Colonic mucosa (tissue), 4 donors: ENCODE results near the gene PDE7B. TPM values are rescaled to one million over a fixed set of nuclear protein-coding genes. Genes with fewer than 3 reads are reported as not detected.

Source experiments
- DNase-seq: peaks from one replicate; pipeline ENCODE4 v3.0.0-alpha.2; 2020
- H3K27ac ChIP-seq: fragments of 200-600 bp; one replicate; pipeline ENCODE4 v1.8.0; 2021
- H3K27me3 ChIP-seq: fragments of 200-600 bp; one replicate; pipeline ENCODE4 v1.8.0; 2021
- H3K36me3 ChIP-seq: fragments of 200-600 bp; one replicate; pipeline ENCODE4 v1.8.0; 2021
- H3K4me1 ChIP-seq: fragments of 200-600 bp; one replicate; pipeline ENCODE4 v1.8.0; 2021; ENCODE audit warnings: mild to moderate bottlenecking
- H3K4me3 ChIP-seq: fragments of 200-600 bp; one replicate; pipeline ENCODE4 v1.8.0; 2021
- H3K9ac ChIP-seq, 2 donors: one replicate each; pipeline ENCODE4 v1.7.0; 2013; ENCODE audit warnings: control low read depth in 2 of 2, low read depth in 2 of 2, low read length in 2 of 2
- H3K9me3 ChIP-seq: fragments of 200-600 bp; one replicate; pipeline ENCODE4 v1.8.0; 2021
- CTCF ChIP-seq: fragments of 200-600 bp; IDR thresholded peaks from one replicate; pipeline ENCODE4 v1.8.0; 2022; ENCODE audit warnings: antibody characterized with exemption, mild to moderate bottlenecking
- intact Hi-C: fragments of 100-400 bp; cut with DNase I; formaldehyde crosslinking; loops from one replicate; pipeline ENCODE4 v1.14.1; 2022
- total RNA-seq, 2 donors: library from RNA; stranded (reverse); fragmentation: NEBNext Ultra II Directional in 1 of 2; extraction: Animal tissue kit (Norgen Biotek cat#: 25700) in 1 of 2; gene quantifications; one replicate each; pipeline ENCODE4 v1.2.1, GENCODE V29; 2021
- donor health status: healthy.
- donor health status: DM: no; HTN: no; CAD: no.
- donor health status: DM: no; HTN: no; CAD: no.

Gene PDE7B
- total RNA-seq, 2 donors from 2014 or later, result 1.0 to 1.4 TPM

GRCh38 chr6:135888818-135889217 is 37.3 kb downstream of the PDE7B start:
- no peaks in the 10 kb centered on the region for H3K36me3 ChIP-seq
- no peaks in the 10 kb centered on the region for H3K4me1 ChIP-seq
- H3K9me3 ChIP-seq, result no peaks in the 10 kb centered on the region
- no peak for TF ChIP-seq CTCF
- no peak for DNase-seq
- H3K9ac ChIP-seq, result no peak overlapping the region
- intact Hi-C loops, result no loop called here
- H3K4me3 ChIP-seq, result no peak overlapping the region
- no peaks in the 10 kb centered on the region for H3K27me3 ChIP-seq
- H3K27ac ChIP-seq, result no peak overlapping the region

- TF ChIP-seq CTCF, result no peak
- Histone ChIP-seq H3K27me3 (no peaks in the 10 kb centered on the region), H3K4me1 (no peaks in the 10 kb centered on the region), H3K9me3 (no peaks in the 10 kb centered on the region), H3K27ac (no peak overlapping the region), H3K9ac (no peak overlapping the region), H3K4me3 (no peak overlapping the region), H3K36me3 (no peaks in the 10 kb centered on the region)
- intact Hi-C loops, result no loop called here
- no peak for DNase-seq
Observed at GRCh38 chr6:135890876-135891275, 39.4 kb downstream of the PDE7B start.

GRCh38 chr6:135891710-135892109 is 40.2 kb downstream of the PDE7B start:
- H3K4me1 ChIP-seq, result no peaks in the 10 kb centered on the region
- H3K36me3 ChIP-seq, result no peaks in the 10 kb centered on the region
- no peak overlapping the region for H3K4me3 ChIP-seq
- no peak for DNase-seq
- H3K9ac ChIP-seq, result no peak overlapping the region
- H3K27ac ChIP-seq, result no peak overlapping the region
- intact Hi-C loops, result no loop called here
- H3K9me3 ChIP-seq, result no peaks in the 10 kb centered on the region
- no peaks in the 10 kb centered on the region for H3K27me3 ChIP-seq
- TF ChIP-seq CTCF, result no peak

GRCh38 chr6:135895231-135895911 is 43.9 kb downstream of the PDE7B start:
- no peak overlapping the region for H3K27ac ChIP-seq
- intact Hi-C loops, result no loop called here
- no peak for TF ChIP-seq CTCF
- H3K27me3 ChIP-seq, result no peaks in the 10 kb centered on the region
- H3K4me1 ChIP-seq, result no peaks in the 10 kb centered on the region
- no peak for DNase-seq
- no peaks in the 10 kb centered on the region for H3K36me3 ChIP-seq
- H3K9me3 ChIP-seq, result no peaks in the 10 kb centered on the region
- no peak overlapping the region for H3K4me3 ChIP-seq
- H3K9ac ChIP-seq, result no peak overlapping the region

- H3K27ac ChIP-seq, result no peak overlapping the region
- H3K36me3 ChIP-seq, result no peaks in the 10 kb centered on the region
- no peak overlapping the region for H3K9ac ChIP-seq
- intact Hi-C loops, result no loop called here
- H3K4me1 ChIP-seq, result no peaks in the 10 kb centered on the region
- no peaks in the 10 kb centered on the region for H3K9me3 ChIP-seq
- H3K27me3 ChIP-seq, result no peaks in the 10 kb centered on the region
- no peak for TF ChIP-seq CTCF
- no peak overlapping the region for H3K4me3 ChIP-seq
- DNase-seq, result no peak
Observed at GRCh38 chr6:135897087-135897486, 45.6 kb downstream of the PDE7B start.
